Calu3 (cell line): ENCODE measurements around the gene KANSL1. TPM values are rescaled to one million over a fixed set of nuclear protein-coding genes. Genes with fewer than 3 reads are reported as not detected.
"Not testable (repeated sequence)": the region's sequence is repeated elsewhere in the genome, so short reads cannot be mapped to it uniquely, and the experiment has no call there.

Experiments
- BruUV-seq: library from RNA; stranded (reverse); fragments of 400-500 nt; replicated peaks from 2 replicates; lab custom pipeline; 2021; lab: Mats Ljungman, UMichigan
- CTCF ChIA-PET: fragments of 300-600 bp; sonication (Branson Sonifier 250); formaldehyde crosslinking; loops from one replicate; lab custom pipeline; 2022; ENCODE audit warnings: antibody characterized with exemption; lab: Charles Lee
- DNase-seq: peaks from one replicate; pipeline ENCODE4 v3.0.0; 2022
- H3K27ac Mint-ChIP-seq: one replicate; pipeline ENCODE4 v1.8.0; 2022; ENCODE audit warnings: mixed read lengths; ENCODE audit not compliant: unreplicated experiment
- H3K27me3 Mint-ChIP-seq: one replicate; pipeline ENCODE4 v1.8.0; 2022; ENCODE audit warnings: mixed read lengths; ENCODE audit not compliant: unreplicated experiment
- H3K36me3 Mint-ChIP-seq: one replicate; pipeline ENCODE4 v1.8.0; 2022; ENCODE audit warnings: mild to moderate bottlenecking, moderate library complexity, mixed read lengths; ENCODE audit not compliant: insufficient read depth, unreplicated experiment
- H3K4me1 Mint-ChIP-seq: one replicate; pipeline ENCODE4 v1.8.0; 2022; ENCODE audit warnings: mild to moderate bottlenecking, low read depth, mixed read lengths; ENCODE audit not compliant: unreplicated experiment
- H3K4me3 Mint-ChIP-seq: one replicate; pipeline ENCODE4 v1.8.0; 2022; ENCODE audit warnings: mild to moderate bottlenecking, low read depth, moderate library complexity, mixed read lengths; ENCODE audit not compliant: unreplicated experiment
- H3K9me3 Mint-ChIP-seq: one replicate; pipeline ENCODE4 v1.8.0; 2022; ENCODE audit warnings: low read depth, mixed read lengths; ENCODE audit not compliant: unreplicated experiment
- CTCF ChIP-seq: fragments of 200-600 bp; IDR thresholded peaks from one replicate; pipeline ENCODE4 v1.8.0; 2022; ENCODE audit warnings: antibody characterized with exemption; ENCODE audit not compliant: unreplicated experiment
- intact Hi-C: fragments of 100-400 bp; cut with micrococcal nuclease; formaldehyde crosslinking; loops from one replicate; pipeline ENCODE4 v1.10.0; 2022; ENCODE audit not compliant: unreplicated experiment
- total RNA-seq: library from RNA; stranded (reverse); gene quantifications from 2 replicates; pipeline ENCODE4 v1.2.3, GENCODE V29; 2022

KANSL1 gene
- total RNA-seq, 1 experiment from 2014 or later, result 190 TPM

- no peak for TF ChIP-seq CTCF
- DNase-seq, result peak; percentile 19
- H3K4me1 Mint-ChIP-seq, result no peaks in the 10 kb centered on the region
- intact Hi-C loops, result loop anchor here (10.0 kb wide), 1 partner anchor 275 kb away; no protein-coding TSS in a partner anchor
- no peaks in the 10 kb centered on the region for H3K36me3 Mint-ChIP-seq
- H3K9me3 Mint-ChIP-seq, result peaks cover 5% of the 10 kb centered on the region
- BruUV-seq, result no TSS peak
- peak overlapping the region; percentile 52 for H3K4me3 Mint-ChIP-seq
- CTCF ChIA-PET, result interaction anchor here (0.6 to 1.3 kb wide), 2 partner anchors 20 to 203 kb away, joined by 3 to 4 read pairs; no protein-coding TSS in a partner anchor
- H3K27me3 Mint-ChIP-seq, result peaks cover 58% of the 10 kb centered on the region
- H3K27ac Mint-ChIP-seq, result no peak overlapping the region
Measured at GRCh38 chr17:46009681-46010596, 183.3 kb downstream of the KANSL1 start.

GRCh38 chr17:46008591-46008990, 184.6 kb downstream of the KANSL1 start:
- BruUV-seq, result no TSS peak

GRCh38 chr17:46007461-46007965, 185.7 kb downstream of the KANSL1 start:
- no peaks in the 10 kb centered on the region for H3K36me3 Mint-ChIP-seq
- H3K27ac Mint-ChIP-seq, result no peak overlapping the region
- CTCF ChIA-PET, result interaction anchor here (0.7 kb wide), 1 partner anchor 13 kb away, joined by 3 read pairs; no protein-coding TSS in a partner anchor
- BruUV-seq, result no TSS peak
- intact Hi-C loops, result loop anchor here (10.0 kb wide), 1 partner anchor 277 kb away; no protein-coding TSS in a partner anchor
- no peak overlapping the region for H3K4me3 Mint-ChIP-seq
- H3K4me1 Mint-ChIP-seq, result peaks cover 14% of the 10 kb centered on the region
- peaks cover 36% of the 10 kb centered on the region for H3K27me3 Mint-ChIP-seq
- H3K9me3 Mint-ChIP-seq, result peaks cover 5% of the 10 kb centered on the region
- no peak for TF ChIP-seq CTCF
- DNase-seq, result no peak

More at GRCh38 chr17:46008591-46008990, 184.6 kb downstream of the KANSL1 start:
- Mint-ChIP-seq H3K4me3 (no peak overlapping the region), H3K9me3 (peaks cover 5% of the 10 kb centered on the region), H3K36me3 (no peaks in the 10 kb centered on the region), H3K27me3 (peaks cover 47% of the 10 kb centered on the region), H3K4me1 (peaks cover 13% of the 10 kb centered on the region), H3K27ac (no peak overlapping the region)
- no peak for TF ChIP-seq CTCF
- intact Hi-C loops, result loop anchor here (10.0 kb wide), 1 partner anchor 276 kb away; no protein-coding TSS in a partner anchor
- no peak for DNase-seq
- CTCF ChIA-PET, result no interaction called here

GRCh38 chr17:46006082-46006481, 187.1 kb downstream of the KANSL1 start:
- H3K27ac Mint-ChIP-seq, H3K9me3 Mint-ChIP-seq, DNase-seq, BruUV-seq, CTCF ChIA-PET, H3K36me3 Mint-ChIP-seq, H3K4me3 Mint-ChIP-seq: not testable (repeated sequence)
- Mint-ChIP-seq H3K27me3 (peaks cover 22% of the 10 kb centered on the region), H3K4me1 (peaks cover 19% of the 10 kb centered on the region)
- intact Hi-C loops, result loop anchor here (10.0 kb wide), 1 partner anchor 279 kb away; no protein-coding TSS in a partner anchor
